GM12878 (cell line): ENCODE measurements around the gene SEL1L3. TPM values are rescaled to one million over a fixed set of nuclear protein-coding genes. Genes with fewer than 3 reads are reported as not detected.
A peak's percentile ranks its signal among the peaks of the same experiment; 100 is the strongest.

Experiments
- ATAC-seq: fragments of 200-7000 bp; cut with Tn5 transposase; 3 replicates; pipeline ENCODE4 v1.9.1; 2020; ENCODE audit warnings: mild to moderate bottlenecking, moderate library complexity
- BruUV-seq: library from RNA; stranded (reverse); fragments of 400-500 nt; replicated peaks from 2 replicates; lab custom pipeline; 2021; lab: Mats Ljungman, UMichigan
- CTCF ChIA-PET: fragments of 300-600 bp; sonication (Branson Sonifier 250); formaldehyde crosslinking; extraction: SDS; loops from one replicate; lab custom pipeline; 2021; ENCODE audit warnings: inconsistent platforms; lab: Yijun Ruan, JAX
- POLR2A ChIA-PET: fragments of 350-600 bp; formaldehyde crosslinking; extraction: SDS; loops from one replicate; lab custom pipeline; 2021; ENCODE audit warnings: inconsistent platforms; lab: Charles Lee
- RAD21 ChIA-PET: fragments of 300-600 bp; sonication (Branson Sonifier 250); formaldehyde crosslinking; loops from one replicate; lab custom pipeline; 2023; ENCODE audit warnings: antibody characterized with exemption; ENCODE audit not compliant: unreplicated experiment; lab: Charles Lee
- SMC1A ChIA-PET: fragments of 300-600 bp; sonication (Branson Sonifier 250); formaldehyde crosslinking; loops from one replicate; lab custom pipeline; 2023; ENCODE audit not compliant: unreplicated experiment, uncharacterized antibody; lab: Charles Lee
- DNase-seq: peaks from one replicate; pipeline ENCODE4 v3.0.0-alpha.2; 2011; ENCODE audit warnings: low read depth, low spot score
- FAIRE-seq: peaks from 3 replicates; lab custom pipeline; 2011; peaks lifted over from hg19 to GRCh38; lab: Jason Lieb, UNC
- H2AFZ ChIP-seq: 2 replicates; pipeline ENCODE4 v1.6.0; 2011; ENCODE audit warnings: low read depth, low read length, control low read depth; ENCODE audit not compliant: control insufficient read depth
- H3K27ac ChIP-seq: 2 replicates; pipeline ENCODE4 v1.5.1; 2011; ENCODE audit warnings: control low read depth; ENCODE audit not compliant: control insufficient read depth, insufficient read depth
- H3K27me3 ChIP-seq, 2 experiments: replicated peaks in 1 of 2; 2 replicates each; pipeline versions ENCODE4 v1.6.0 to v1.6.1; 2011; ENCODE audit warnings: low read length in 1 of 2; ENCODE audit not compliant: control insufficient read depth in 2 of 2, insufficient read depth in 2 of 2
- H3K36me3 ChIP-seq, 2 experiments: 2 replicates each; pipeline ENCODE4 v1.5.1; 2011; ENCODE audit warnings: low read length in 1 of 2; ENCODE audit not compliant: control insufficient read depth in 2 of 2, insufficient read depth in 2 of 2
- H3K4me1 ChIP-seq: 2 replicates; pipeline ENCODE4 v1.6.1; 2011; ENCODE audit warnings: mild to moderate bottlenecking, low read length, moderate library complexity, mixed read lengths; ENCODE audit not compliant: control insufficient read depth, insufficient read depth
- H3K4me2 ChIP-seq: 2 replicates; pipeline ENCODE4 v1.6.0; 2011; ENCODE audit warnings: control low read depth; ENCODE audit not compliant: control insufficient read depth, insufficient read depth
- H3K4me3 ChIP-seq: fragments of 200-600 bp; sonication (generic); 2 replicates; pipeline ENCODE4 v1.5.1; 2016
- H3K79me2 ChIP-seq: 2 replicates; pipeline ENCODE4 v1.6.0; 2011; ENCODE audit warnings: low read length; ENCODE audit not compliant: control insufficient read depth, insufficient read depth
- H3K9ac ChIP-seq: 2 replicates; pipeline ENCODE4 v1.8.0; 2011; ENCODE audit warnings: low read length, control low read depth, mixed read lengths; ENCODE audit not compliant: control insufficient read depth, insufficient read depth
- H3K9me3 ChIP-seq: replicated peaks from 3 replicates; pipeline ENCODE4 v1.5.1; 2011; ENCODE audit warnings: mild to moderate bottlenecking, low read length; ENCODE audit not compliant: control insufficient read depth, insufficient read depth
- H4K20me1 ChIP-seq: 2 replicates; pipeline ENCODE4 v1.6.0; 2011; ENCODE audit not compliant: control insufficient read depth, insufficient read depth
- BHLHE40 ChIP-seq, 2 experiments: fragments of 450-650 bp in 1 of 2; IDR thresholded peaks; 2 replicates each; pipeline ENCODE4 v1.6.1; 2011 to 2017; ENCODE audit warnings: low read depth in 2 of 2, borderline replicate concordance in 1 of 2, improper control_type of control experiment in 1 of 2, low read length in 1 of 2, mild to moderate bottlenecking in 1 of 2
- KLF5 ChIP-seq: fragments of 450-650 bp; IDR thresholded peaks from 2 replicates; pipeline ENCODE4 v1.6.1; 2014; ENCODE audit warnings: mild to moderate bottlenecking; ENCODE audit not compliant: partially characterized antibody
- NFIC ChIP-seq: IDR thresholded peaks from 2 replicates; pipeline ENCODE4 v1.6.1; 2012; ENCODE audit warnings: low read depth, mild to moderate bottlenecking, inconsistent platforms, low read length, moderate library complexity
- RUNX3 ChIP-seq: IDR thresholded peaks from 2 replicates; pipeline ENCODE4 v1.6.1; 2012; ENCODE audit warnings: low read length, inconsistent platforms
- WGBS: methylation state at CpG from one replicate; pipeline ENCODE4 v1.1.6; 2016; ENCODE audit warnings: low lambda C conversion rate; ENCODE audit not compliant: insufficient replicate concordance, insufficient coverage; ENCODE audit errors: missing lambda C conversion rate; 5-methylcytosine and 5-hydroxymethylcytosine counted together
- in situ Hi-C: fragments of 300-500 bp; cut with MboI; formaldehyde crosslinking; loops from 9 replicates; pipeline ENCODE4 v1.14.3; 2018; ENCODE audit warnings: mixed read lengths
- intact Hi-C: fragments of 100-400 bp; cut with micrococcal nuclease; formaldehyde crosslinking; loops from one replicate; pipeline ENCODE4 v1.14.2; 2022; ENCODE audit not compliant: unreplicated experiment
- polyA plus RNA-seq, 11 experiments: library from polyadenylated mRNA; depleted of rRNA in 4 of 11; unstranded in 6 of 11; stranded (reverse) in 5 of 11; fragments of >200 nt; fragmentation: Nextera tagmentation in 4 of 11; fragmentation: Illumina TruSeq in 1 of 11; extraction: Ambion mirVana in 4 of 11; extraction: Trizol in 1 of 11; gene quantifications; 1 replicate in 1 of 11; 2 replicates in 10 of 11; pipeline versions ENCODE4 v1.2.1 to v1.2.3, GENCODE V29; 2011 to 2016; ENCODE audit warnings: inconsistent platforms in 2 of 11, missing spikeins in 2 of 11, low read depth in 1 of 11
- total RNA-seq, 4 experiments: library from RNA; depleted of rRNA in 3 of 4; stranded (reverse); fragments of >200 nt in 3 of 4; fragmentation: Illumina TruSeq in 1 of 4; extraction: Trizol in 1 of 4; gene quantifications; 2 replicates each; pipeline versions ENCODE4 v1.2.1 to v1.2.3, GENCODE V29; 2013 to 2021

The SEL1L3 gene
- total and polyA plus RNA-seq, 10 of the 15 experiments (the other 5 are each of a cell fraction or from before 2014, with no cell fraction given): 20.4 to 82.2 (median 47.3) TPM

DNA sequence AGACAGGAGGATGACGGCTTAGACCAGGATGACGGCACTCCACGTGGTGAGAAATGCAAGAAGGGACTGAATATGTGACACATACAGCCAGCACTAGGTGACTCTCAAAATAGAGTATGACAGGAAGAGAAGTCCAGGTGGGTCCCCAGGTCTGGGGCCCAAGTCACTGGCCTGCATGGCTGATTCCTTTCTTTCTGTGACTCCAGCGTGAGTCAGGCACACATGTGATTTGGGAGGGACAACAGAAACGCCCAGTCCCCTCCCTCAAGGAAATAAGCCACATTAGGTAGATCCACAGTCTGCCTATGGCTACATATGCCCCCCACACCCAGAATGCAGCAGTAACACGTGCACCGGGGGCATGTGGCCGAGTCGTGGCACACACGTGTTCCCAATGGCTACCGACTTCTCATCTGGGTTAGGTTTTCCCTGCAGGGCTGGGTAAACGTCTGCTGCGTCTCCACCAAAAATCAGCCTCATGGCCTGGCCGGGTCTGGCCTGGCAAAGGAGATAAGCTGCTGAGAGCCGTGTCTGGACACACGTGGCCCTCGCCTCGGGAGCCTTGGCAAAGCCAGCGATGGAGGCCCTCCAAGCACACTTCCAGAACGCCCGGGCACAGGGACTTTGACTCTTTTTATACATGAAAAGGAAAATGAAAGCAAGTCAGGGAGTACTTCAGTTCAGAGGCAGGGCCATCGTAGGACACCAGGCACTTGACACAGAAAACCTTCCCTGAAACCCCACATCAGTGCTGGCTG lies 19.3 kb downstream of the SEL1L3 start:
- ATAC-seq: peak; percentile 56
- H4K20me1 ChIP-seq: no peaks in the 10 kb centered on the region
- CTCF ChIA-PET: interaction anchor here (0.6 to 2.7 kb wide), 4 partner anchors 11 to 145 kb away, joined by 3 to 15 read pairs (median 6); no protein-coding TSS in a partner anchor
- no TSS peak for BruUV-seq
- intact Hi-C loops: loop anchor here (2.0 kb wide), 1 partner anchor 145 kb away; no protein-coding TSS in a partner anchor
- RAD21 ChIA-PET: interaction anchor here (1.5 kb wide), 1 partner anchor 11 kb away, joined by 7 read pairs; no protein-coding TSS in a partner anchor
- POLR2A ChIA-PET: interaction anchor here (0.6 to 1.1 kb wide), 3 partner anchors 12 to 561 kb away, joined by 3 read pairs; partner anchors contain the start of gene SMIM20
- H3K4me1 ChIP-seq: peaks cover 31% of the 10 kb centered on the region
- peak overlapping the region; percentile 46 for H3K4me2 ChIP-seq
- H3K9me3 ChIP-seq: no peaks in the 10 kb centered on the region
- no peak overlapping the region for H3K4me3 ChIP-seq
- in situ Hi-C loops: no loop called here
- H3K79me2 ChIP-seq: no peaks in the 10 kb centered on the region
- H3K9ac ChIP-seq: no peak overlapping the region
- no peak for FAIRE-seq
- H2AFZ ChIP-seq: peak overlapping the region; percentile 34; the same call in 1 of the 2 replicates
- 0 out of 2 replicates have a peak, but pooled peaks have one; percentile 5 for TF ChIP-seq RUNX3
- TF ChIP-seq NFIC: 0 out of 2 replicates have a peak, but pooled peaks have one; percentile 3
- TF ChIP-seq KLF5: no peak
- TF ChIP-seq BHLHE40 (IDR thresholded peaks at IDR 0.05; ENCODE audit: borderline replicate concordance in 1 of 2, low read depth in 2 of 2, low read length in 1 of 2): peak in 1 of 2 experiments; percentile 44; a peak in 1 of 4 replicates
- TF ChIP-seq, all 136 proteins: peak for 3
- WGBS: 59% methylated on average over 22 of the region's 22 CpGs
- Histone ChIP-seq H3K36me3 (peaks cover 0 to 3% of the 10 kb centered on the region in 2 experiments; a peak in 1 of 4 replicates), H3K27ac (peak overlapping the region; percentile 13; the same call in 1 of the 2 replicates), H3K27me3 (no peaks in the 10 kb centered on the region)
- no peak for DNase-seq
- SMC1A ChIA-PET: interaction anchor here (0.8 to 1.5 kb wide), 5 partner anchors 10 to 71 kb away, joined by 3 to 8 read pairs (median 4); partner anchors contain the start of gene SMIM20
